Neural progenitor cell (in vitro differentiated cells): ENCODE results near the gene PRDM15.

Experiments used
- EZH2 ChIP-seq: fragments of 200-600 bp; sonication (generic); IDR thresholded peaks from 2 replicates; pipeline ENCODE4 v1.6.1; 2017; ENCODE audit warnings: antibody characterized with exemption, mild to moderate bottlenecking, moderate library complexity
- EZH2phosphoT487 ChIP-seq: fragments of 200-600 bp; sonication (generic); IDR thresholded peaks from 2 replicates; pipeline ENCODE4 v1.6.1; 2017; ENCODE audit warnings: antibody characterized with exemption
- TF ChIP-seq, protein P1 (sequence below): fragments of 200-600 bp; sonication (generic); IDR thresholded peaks from 2 replicates; pipeline ENCODE4 v1.5.1; 2017; ENCODE audit warnings: antibody characterized with exemption, mild to moderate bottlenecking

DNA sequence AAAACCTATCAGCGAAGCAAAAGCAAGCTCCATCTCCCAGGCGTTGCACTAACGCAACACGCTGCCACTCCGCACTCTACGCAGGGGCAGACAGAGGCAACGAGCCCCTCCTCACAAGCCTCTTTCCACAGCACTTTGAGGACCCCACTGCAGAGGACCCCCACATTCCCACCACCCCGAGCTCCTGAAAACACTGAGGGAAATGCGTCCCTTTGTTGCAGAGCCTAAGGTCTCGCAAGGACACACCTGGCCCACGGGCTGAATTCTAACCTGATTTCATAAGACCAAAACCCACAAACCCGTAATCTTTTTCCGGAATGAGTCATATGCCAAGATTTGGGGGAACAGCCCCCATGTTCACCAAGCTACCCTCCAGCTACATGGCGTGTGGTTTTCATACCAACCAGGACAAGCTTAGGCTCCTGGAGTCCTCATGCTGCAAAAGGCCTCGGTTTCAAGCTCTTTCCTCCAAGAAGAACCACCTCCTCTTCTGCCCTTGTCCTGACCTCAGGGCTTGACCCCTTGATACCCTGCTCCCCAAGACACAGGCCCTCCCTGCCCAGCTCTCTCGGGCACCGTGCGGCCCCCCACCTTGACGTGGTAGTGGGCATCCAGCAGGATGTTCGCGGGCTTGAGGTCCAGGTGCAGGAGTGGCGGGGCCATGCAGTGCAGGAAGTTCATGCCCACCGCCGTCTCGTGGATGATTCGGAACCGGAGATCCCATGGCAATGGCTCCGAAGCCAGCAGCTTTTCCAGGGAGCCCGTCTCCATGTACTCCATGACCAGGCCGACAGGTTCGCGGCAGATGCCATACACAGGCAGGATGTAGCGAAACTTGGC is 123.0 kb downstream of the PRDM15 start:
- TF ChIP-seq, protein P1, sequence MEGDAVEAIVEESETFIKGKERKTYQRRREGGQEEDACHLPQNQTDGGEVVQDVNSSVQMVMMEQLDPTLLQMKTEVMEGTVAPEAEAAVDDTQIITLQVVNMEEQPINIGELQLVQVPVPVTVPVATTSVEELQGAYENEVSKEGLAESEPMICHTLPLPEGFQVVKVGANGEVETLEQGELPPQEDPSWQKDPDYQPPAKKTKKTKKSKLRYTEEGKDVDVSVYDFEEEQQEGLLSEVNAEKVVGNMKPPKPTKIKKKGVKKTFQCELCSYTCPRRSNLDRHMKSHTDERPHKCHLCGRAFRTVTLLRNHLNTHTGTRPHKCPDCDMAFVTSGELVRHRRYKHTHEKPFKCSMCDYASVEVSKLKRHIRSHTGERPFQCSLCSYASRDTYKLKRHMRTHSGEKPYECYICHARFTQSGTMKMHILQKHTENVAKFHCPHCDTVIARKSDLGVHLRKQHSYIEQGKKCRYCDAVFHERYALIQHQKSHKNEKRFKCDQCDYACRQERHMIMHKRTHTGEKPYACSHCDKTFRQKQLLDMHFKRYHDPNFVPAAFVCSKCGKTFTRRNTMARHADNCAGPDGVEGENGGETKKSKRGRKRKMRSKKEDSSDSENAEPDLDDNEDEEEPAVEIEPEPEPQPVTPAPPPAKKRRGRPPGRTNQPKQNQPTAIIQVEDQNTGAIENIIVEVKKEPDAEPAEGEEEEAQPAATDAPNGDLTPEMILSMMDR, result no peak
- TF ChIP-seq EZH2phosphoT487, result no peak
- TF ChIP-seq EZH2, result no peak
